CD4-positive, alpha-beta T cell (primary cell): Measurements from ENCODE around the gene PHACTR4. TPM values are rescaled to one million over a fixed set of nuclear protein-coding genes. Genes with fewer than 3 reads are reported as not detected.
"Not testable (repeated sequence)": the region's sequence is repeated elsewhere in the genome, so short reads cannot be mapped to it uniquely, and the experiment has no call there.

Experiments
- ATAC-seq: fragments of 200-7000 bp; cut with Tn5 transposase; one replicate; pipeline ENCODE4 v1.10.0; 2022; ENCODE audit warnings: mild to moderate bottlenecking; ENCODE audit not compliant: poor library complexity
- CTCF ChIA-PET: fragments of 350-600 bp; sonication (Branson Sonifier 250); formaldehyde crosslinking; loops from one replicate; lab custom pipeline; 2021; ENCODE audit warnings: antibody characterized with exemption, inconsistent platforms; lab: Charles Lee
- POLR2A ChIA-PET: fragments of 350-600 bp; sonication (Branson Sonifier 250); formaldehyde crosslinking; loops from one replicate; lab custom pipeline; 2021; ENCODE audit warnings: antibody characterized with exemption, inconsistent platforms; lab: Charles Lee
- DNase-seq, 14 experiments: peaks; one replicate each; pipeline ENCODE4 v3.0.0-alpha.2; 2013 to 2020; ENCODE audit warnings: mixed read lengths in 2 of 14
- H3K27ac ChIP-seq, 2 donors: one replicate each; pipeline versions ENCODE4 v1.5.1 to v1.7.0; 2013; ENCODE audit warnings: low read length in 2 of 2, low read depth in 1 of 2, mild to moderate bottlenecking in 1 of 2
- H3K27me3 ChIP-seq, 2 experiments: 1 replicate in 1 of 2; 2 replicates in 1 of 2; pipeline versions ENCODE4 v1.6.1 to v1.7.0; 2013; ENCODE audit warnings: low read length in 2 of 2, control low read depth in 1 of 2, mild to moderate bottlenecking in 1 of 2, moderate library complexity in 1 of 2; ENCODE audit not compliant: insufficient read depth in 2 of 2, control insufficient read depth in 1 of 2
- H3K36me3 ChIP-seq: one replicate; pipeline ENCODE4 v1.6.1; 2013; ENCODE audit warnings: low read length, control low read depth; ENCODE audit not compliant: insufficient read depth
- H3K4me1 ChIP-seq: one replicate; pipeline ENCODE4 v1.6.1; 2013; ENCODE audit warnings: low read length, control low read depth; ENCODE audit not compliant: insufficient read depth
- H3K4me3 ChIP-seq: one replicate; pipeline ENCODE4 v1.5.1; 2013; ENCODE audit warnings: mild to moderate bottlenecking, low read length, moderate library complexity
- H3K9me3 ChIP-seq, 2 experiments: 1 replicate in 1 of 2; 2 replicates in 1 of 2; pipeline versions ENCODE4 v1.6.1 to v1.7.0; 2013; ENCODE audit warnings: low read length in 2 of 2, mild to moderate bottlenecking in 2 of 2, control low read depth in 1 of 2, moderate library complexity in 1 of 2; ENCODE audit not compliant: control insufficient read depth in 1 of 2, insufficient read depth in 1 of 2
- H3K27ac Mint-ChIP-seq: one replicate; pipeline ENCODE4 v1.8.0; 2020; ENCODE audit warnings: mixed read lengths
- H3K27me3 Mint-ChIP-seq: one replicate; pipeline ENCODE4 v1.8.0; 2021; ENCODE audit warnings: mixed read lengths
- H3K36me3 Mint-ChIP-seq: one replicate; pipeline ENCODE4 v1.8.0; 2021; ENCODE audit warnings: low read depth, mixed read lengths
- H3K4me1 Mint-ChIP-seq: one replicate; pipeline ENCODE4 v1.8.0; 2021; ENCODE audit warnings: low read depth, mixed read lengths
- H3K4me3 Mint-ChIP-seq: one replicate; pipeline ENCODE4 v1.8.0; 2020; ENCODE audit warnings: mild to moderate bottlenecking, mixed read lengths
- H3K9me3 Mint-ChIP-seq: one replicate; pipeline ENCODE4 v1.8.0; 2020; ENCODE audit warnings: mixed read lengths
- CTCF ChIP-seq: fragments of 200-600 bp; IDR thresholded peaks from one replicate; pipeline ENCODE4 v1.8.0; 2022; ENCODE audit warnings: antibody characterized with exemption, mild to moderate bottlenecking
- intact Hi-C, 2 experiments: fragments of 100-400 bp; cut with DNase I in 1 of 2; cut with micrococcal nuclease in 1 of 2; formaldehyde crosslinking; loops; one replicate each; pipeline versions ENCODE4 v1.15.1 to v1.9.0; 2023 to 2025; cut with DNase I, micrococcal nuclease
- total RNA-seq, 174 experiments: library from RNA in 2 of 174; stranded (reverse) in 2 of 174; gene quantifications; one replicate each; pipeline ENCODE4 v1.2.3 and lab custom pipeline; 2021 to 2026

Gene PHACTR4
- total RNA-seq, 2 experiments from 2014 or later, result 26.0 to 26.3 TPM

GRCh38 chr1:28378906-28379305, 9.4 kb downstream of the PHACTR4 start:
- Mint-ChIP-seq H3K4me1 (peaks cover 32% of the 10 kb centered on the region), H3K27ac (no peak overlapping the region), H3K36me3 (peaks cover 27% of the 10 kb centered on the region), H3K27me3 (no peaks in the 10 kb centered on the region), H3K4me3 (no peak overlapping the region), H3K9me3 (no peaks in the 10 kb centered on the region)
- intact Hi-C loops, result no loop called here
- no peaks in the 10 kb centered on the region for H3K36me3 ChIP-seq
- H3K27me3 ChIP-seq, result no peaks in the 10 kb centered on the region
- peaks cover 4% of the 10 kb centered on the region for H3K4me1 ChIP-seq
- no peak overlapping the region for H3K4me3 ChIP-seq
- ChIA-PET POLR2A (no interaction called here), CTCF (no interaction called here)
- no peak for TF ChIP-seq CTCF
- DNase-seq (no peak), ATAC-seq (no peak)
- H3K27ac ChIP-seq, result no peak overlapping the region
- no peaks in the 10 kb centered on the region for H3K9me3 ChIP-seq

GRCh38 chr1:28380394-28380793, 10.9 kb downstream of the PHACTR4 start:
- intact Hi-C loops, result no loop called here
- H3K4me1 ChIP-seq, result peaks cover 4% of the 10 kb centered on the region
- TF ChIP-seq CTCF, result no peak
- Mint-ChIP-seq H3K9me3 (no peaks in the 10 kb centered on the region), H3K4me1 (peaks cover 27% of the 10 kb centered on the region), H3K4me3 (no peak overlapping the region), H3K36me3 (peaks cover 22% of the 10 kb centered on the region), H3K27me3 (no peaks in the 10 kb centered on the region), H3K27ac (no peak overlapping the region)
- ChIA-PET CTCF (no interaction called here), POLR2A (no interaction called here)
- H3K4me3 ChIP-seq, result no peak overlapping the region
- DNase-seq (no peak), ATAC-seq (no peak)
- no peaks in the 10 kb centered on the region for H3K9me3 ChIP-seq
- no peaks in the 10 kb centered on the region for H3K36me3 ChIP-seq
- no peak overlapping the region for H3K27ac ChIP-seq
- no peaks in the 10 kb centered on the region for H3K27me3 ChIP-seq

- H3K27me3 ChIP-seq, H3K4me3 ChIP-seq, H3K9me3 Mint-ChIP-seq, H3K27me3 Mint-ChIP-seq, H3K27ac Mint-ChIP-seq, intact Hi-C loops, CTCF ChIA-PET, ATAC-seq, H3K4me3 Mint-ChIP-seq, H3K9me3 ChIP-seq, H3K27ac ChIP-seq, DNase-seq, H3K36me3 ChIP-seq, H3K4me1 ChIP-seq: not testable (repeated sequence)
- Mint-ChIP-seq H3K36me3 (peaks cover 18% of the 10 kb centered on the region), H3K4me1 (peaks cover 29% of the 10 kb centered on the region)
- POLR2A ChIA-PET, result interaction anchor here (1.1 kb wide), 1 partner anchor 135 kb away, joined by 3 read pairs; no protein-coding TSS in a partner anchor
These were observed 14.2 kb downstream of the PHACTR4 start for GRCh38 chr1:28383785-28384184.

- Histone ChIP-seq H3K4me3 (no peak overlapping the region), H3K36me3 (peaks cover 2% of the 10 kb centered on the region), H3K27ac (no peak overlapping the region), H3K9me3 (no peaks in the 10 kb centered on the region), H3K4me1 (no peaks in the 10 kb centered on the region), H3K27me3 (no peaks in the 10 kb centered on the region)
- intact Hi-C loops, result no loop called here
- ATAC-seq, result no peak
- ChIA-PET CTCF (no interaction called here), POLR2A (no interaction called here)
- peaks cover 11% of the 10 kb centered on the region for H3K4me1 Mint-ChIP-seq
- no peak overlapping the region for H3K4me3 Mint-ChIP-seq
- no peaks in the 10 kb centered on the region for H3K9me3 Mint-ChIP-seq
- peak in 2 of 14 experiments; percentile 9 to 21 for DNase-seq
- no peak for TF ChIP-seq CTCF
- H3K36me3 Mint-ChIP-seq, result peaks cover 5% of the 10 kb centered on the region
- H3K27me3 Mint-ChIP-seq, result no peaks in the 10 kb centered on the region
- H3K27ac Mint-ChIP-seq, result no peak overlapping the region
These were observed 22.6 kb downstream of the PHACTR4 start for GRCh38 chr1:28392027-28392652.
